Activated naive CD8-positive, alpha-beta T cell treated with anti-CD3 and anti-CD28 coated beads, Interleukin-2, amount 10 ng/mL, durations not matched to agents 7 days and 5 days (primary cell): ENCODE data around the gene SLC25A45. TPM values are rescaled to one million over a fixed set of nuclear protein-coding genes. Genes with fewer than 3 reads are reported as not detected.
A peak's percentile ranks its signal among the peaks of the same experiment; 100 is the strongest.

Source experiments
- ATAC-seq: fragments of 150-1000 bp; cut with Tn5 transposase; one replicate; pipeline ENCODE4 v1.10.0; 2021; ENCODE audit warnings: low read depth, moderate library complexity
- POLR2A ChIA-PET: fragments of 350-600 bp; sonication (Branson Sonifier 250); formaldehyde crosslinking; loops from one replicate; lab custom pipeline; 2021; ENCODE audit warnings: antibody characterized with exemption; lab: Charles Lee
- DNase-seq: peaks from one replicate; pipeline ENCODE4 v3.0.0; 2021
- H3K27ac Mint-ChIP-seq: one replicate; pipeline ENCODE4 v1.8.0; 2022; ENCODE audit warnings: mild to moderate bottlenecking, mixed read lengths
- H3K27me3 Mint-ChIP-seq: one replicate; pipeline ENCODE4 v1.8.0; 2022; ENCODE audit warnings: mild to moderate bottlenecking, moderate library complexity, mixed read lengths
- H3K36me3 Mint-ChIP-seq: one replicate; pipeline ENCODE4 v1.8.0; 2021; ENCODE audit warnings: mild to moderate bottlenecking, mixed read lengths
- H3K4me1 Mint-ChIP-seq: one replicate; pipeline ENCODE4 v1.8.0; 2021; ENCODE audit warnings: mixed read lengths
- H3K4me3 Mint-ChIP-seq: one replicate; pipeline ENCODE4 v1.8.0; 2022; ENCODE audit warnings: mild to moderate bottlenecking, moderate library complexity, mixed read lengths
- H3K9me3 Mint-ChIP-seq: one replicate; pipeline ENCODE4 v1.8.0; 2021; ENCODE audit warnings: mixed read lengths
- total RNA-seq, 2 experiments: library from RNA; stranded (reverse); gene quantifications; one replicate each; pipeline ENCODE4 v1.2.3, GENCODE V29; 2021

SLC25A45 gene
- total RNA-seq, 2 experiments from 2014 or later, result 25.5 to 29.6 TPM

DNA sequence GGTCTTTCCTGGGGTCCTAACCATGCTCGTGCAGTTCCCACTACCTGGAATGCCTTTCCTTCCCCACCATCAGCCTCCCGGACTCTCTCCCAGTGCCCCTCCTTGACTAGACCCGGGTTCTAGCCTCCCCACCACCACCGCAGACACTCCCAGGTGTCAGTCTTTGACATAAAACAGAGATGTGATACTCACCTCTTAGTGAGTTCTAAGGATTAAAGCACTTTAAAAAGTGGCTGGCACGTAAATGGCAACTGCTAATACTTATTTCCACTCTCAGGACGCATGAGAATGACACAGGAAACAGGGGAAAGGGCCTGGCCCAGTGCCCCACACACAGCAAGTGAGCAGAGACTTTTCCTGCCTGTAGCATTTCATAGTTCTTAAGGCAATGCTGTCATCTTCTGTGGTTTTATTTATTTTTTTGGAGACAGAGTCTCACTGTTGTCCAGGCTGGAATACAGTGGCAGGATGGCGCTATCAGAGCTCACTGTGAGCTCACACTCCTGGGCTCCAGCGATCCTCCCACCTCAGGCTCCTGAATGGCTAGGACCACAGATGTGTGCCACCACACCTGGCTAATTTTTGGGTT, 1.9 kb upstream of the SLC25A45 start:
- POLR2A ChIA-PET, result interaction anchor here (0.9 to 11.5 kb wide), 9 partner anchors 9 to 126 kb away, joined by 3 to 129 read pairs (median 5); partner anchors contain the start of genes MALAT1 and NEAT1
- H3K27ac Mint-ChIP-seq, result peak overlapping the region; percentile 96
- DNase-seq (no peak), ATAC-seq (no peak)
- H3K9me3 Mint-ChIP-seq, result no peaks in the 10 kb centered on the region
- H3K27me3 Mint-ChIP-seq, result no peaks in the 10 kb centered on the region
- peak overlapping the region; percentile 70 for H3K4me3 Mint-ChIP-seq
- H3K36me3 Mint-ChIP-seq, result peaks cover 5% of the 10 kb centered on the region
- H3K4me1 Mint-ChIP-seq, result peaks cover 48% of the 10 kb centered on the region

- peaks cover 3% of the 10 kb centered on the region for H3K36me3 Mint-ChIP-seq
These were observed 1.3 kb upstream of the SLC25A45 start for GRCh38 chr11:65383778-65384177.

DNA sequence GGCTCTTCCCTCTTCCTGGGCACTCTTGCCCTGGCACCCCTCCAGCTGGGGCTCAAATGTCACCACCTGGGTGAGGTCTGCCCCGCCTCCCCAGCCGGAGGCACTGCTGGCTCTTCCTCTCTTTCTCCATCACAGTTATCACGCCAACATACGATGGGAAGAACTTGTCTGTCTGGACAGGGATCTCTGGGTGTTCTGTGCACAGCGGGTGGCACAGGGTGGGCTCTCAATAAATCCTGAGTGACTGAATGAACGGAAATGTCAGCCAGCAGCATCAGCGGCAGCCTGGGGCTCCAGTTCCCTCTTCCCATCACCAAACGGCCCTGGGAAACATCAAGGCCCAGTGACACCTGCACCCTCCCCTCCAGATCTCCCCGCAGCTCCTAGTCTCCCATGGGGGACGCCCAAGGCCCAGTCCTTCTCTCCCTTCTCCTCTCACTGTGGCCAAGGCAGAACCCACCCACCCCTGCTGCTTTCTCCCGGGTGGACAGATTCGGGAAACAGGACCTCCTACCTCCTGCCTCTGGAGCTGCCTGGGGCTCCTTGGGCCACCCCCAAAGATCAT, 440 bp upstream of the SLC25A45 start:
- ATAC-seq, result no peak
- peak overlapping the region; percentile 96 for H3K27ac Mint-ChIP-seq
- H3K9me3 Mint-ChIP-seq, result no peaks in the 10 kb centered on the region
- H3K4me3 Mint-ChIP-seq, result peak overlapping the region; percentile 89
- peaks cover 35% of the 10 kb centered on the region for H3K4me1 Mint-ChIP-seq
- no peaks in the 10 kb centered on the region for H3K36me3 Mint-ChIP-seq
- no peak for DNase-seq
- H3K27me3 Mint-ChIP-seq, result no peaks in the 10 kb centered on the region
- POLR2A ChIA-PET, result interaction anchor here (0.7 to 11.5 kb wide), 8 partner anchors 33 to 127 kb away, joined by 3 to 129 read pairs (median 8); partner anchors contain the start of genes MALAT1 and NEAT1

More at GRCh38 chr11:65383778-65384177, 1.3 kb upstream of the SLC25A45 start:
- Mint-ChIP-seq H3K27ac (peak overlapping the region; percentile 96), H3K4me1 (peaks cover 44% of the 10 kb centered on the region), H3K27me3 (no peaks in the 10 kb centered on the region), H3K4me3 (peak overlapping the region; percentile 70), H3K9me3 (no peaks in the 10 kb centered on the region)
- ATAC-seq (no peak), DNase-seq (no peak)
- POLR2A ChIA-PET, result interaction anchor here (0.5 to 11.5 kb wide), 7 partner anchors 32 to 126 kb away, joined by 3 to 129 read pairs (median 8); partner anchors contain the start of genes MALAT1 and NEAT1

DNA sequence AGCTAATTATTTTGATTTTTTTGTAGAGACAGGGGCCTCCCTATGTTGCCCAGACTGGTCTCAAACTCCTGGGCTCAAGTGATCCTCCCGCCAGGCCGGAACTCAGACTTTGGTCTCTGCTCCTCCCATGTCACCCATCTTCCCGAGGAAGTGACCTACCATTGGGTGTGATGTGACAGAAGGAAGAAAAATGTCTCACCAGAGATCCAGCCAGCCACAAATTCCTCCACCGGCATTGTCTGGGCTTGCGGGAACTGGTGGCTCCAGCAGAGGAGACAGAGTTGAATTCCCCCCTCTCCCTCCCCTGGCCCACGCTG, 772 bp downstream of the SLC25A45 start:
- H3K27me3 Mint-ChIP-seq, result no peaks in the 10 kb centered on the region
- ATAC-seq, result peak; percentile 7
- peaks cover 34% of the 10 kb centered on the region for H3K4me1 Mint-ChIP-seq

GRCh38 chr11:65380460-65381119, 1.9 kb downstream of the SLC25A45 start:
- H3K27me3 Mint-ChIP-seq, result no peaks in the 10 kb centered on the region
- ATAC-seq (no peak), DNase-seq (no peak)
- H3K27ac Mint-ChIP-seq, result peak overlapping the region; percentile 96
- POLR2A ChIA-PET, result interaction anchor here (0.7 to 11.5 kb wide), 6 partner anchors 43 to 129 kb away, joined by 3 to 129 read pairs (median 10); partner anchors contain the start of gene NEAT1
- H3K36me3 Mint-ChIP-seq, result no peaks in the 10 kb centered on the region
- H3K4me3 Mint-ChIP-seq, result no peak overlapping the region
- no peaks in the 10 kb centered on the region for H3K9me3 Mint-ChIP-seq
- H3K4me1 Mint-ChIP-seq, result peaks cover 32% of the 10 kb centered on the region

More for the DNA sequence above, 772 bp downstream of the SLC25A45 start:
- no peak for DNase-seq
- peak overlapping the region; percentile 96 for H3K27ac Mint-ChIP-seq
- POLR2A ChIA-PET, result interaction anchor here (0.6 to 11.5 kb wide), 14 partner anchors 36 to 450 kb away, joined by 3 to 129 read pairs (median 4); partner anchors contain the start of gene NEAT1
- no peaks in the 10 kb centered on the region for H3K36me3 Mint-ChIP-seq
- no peaks in the 10 kb centered on the region for H3K9me3 Mint-ChIP-seq
- H3K4me3 Mint-ChIP-seq, result peak overlapping the region; percentile 89

GRCh38 chr11:65379698-65380459, 2.6 kb downstream of the SLC25A45 start:
- Mint-ChIP-seq H3K27me3 (no peaks in the 10 kb centered on the region), H3K4me1 (peaks cover 25% of the 10 kb centered on the region), H3K36me3 (no peaks in the 10 kb centered on the region), H3K4me3 (no peak overlapping the region), H3K9me3 (no peaks in the 10 kb centered on the region), H3K27ac (peak overlapping the region; percentile 43)
- DNase-seq, result no peak
- ATAC-seq, result no peak
- POLR2A ChIA-PET, result interaction anchor here (0.9 to 11.5 kb wide), 3 partner anchors 44 to 128 kb away, joined by 3 to 129 read pairs (median 6); partner anchors contain the start of gene NEAT1

DNA sequence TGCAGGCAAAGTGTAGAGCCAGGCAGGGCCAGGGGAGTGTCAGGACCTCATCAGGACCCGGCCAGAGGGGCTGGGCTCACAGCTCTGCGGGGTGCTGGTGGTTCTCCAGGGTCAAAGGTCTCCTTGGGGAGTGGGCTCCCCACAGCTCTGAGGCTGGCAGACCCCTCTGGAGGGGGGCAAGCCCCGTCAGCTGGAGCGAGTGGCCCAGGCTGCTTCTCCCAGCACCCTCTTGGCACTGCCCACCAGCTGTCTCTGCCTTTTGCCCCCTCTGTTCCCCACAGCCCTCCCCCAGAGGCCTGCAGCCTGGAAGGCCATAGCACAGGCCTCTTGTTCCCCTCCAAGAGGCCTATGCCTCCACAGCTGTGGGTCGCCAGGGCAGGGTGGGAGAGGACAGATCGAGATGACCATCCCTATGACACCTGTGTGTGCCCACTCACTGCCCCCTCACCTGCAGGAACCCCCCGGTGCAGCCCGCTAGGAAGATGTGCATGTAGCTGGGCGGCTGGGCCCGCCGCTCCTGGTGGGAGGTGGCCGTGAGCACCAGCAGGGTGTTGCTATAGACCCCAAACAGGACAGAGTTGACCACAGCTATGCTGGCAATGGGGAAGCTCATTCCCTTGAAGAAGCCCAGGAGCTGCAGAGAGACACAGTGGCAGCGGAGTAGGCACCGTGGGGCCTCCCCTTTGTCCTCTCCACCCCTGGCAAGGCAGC, 3.4 kb downstream of the SLC25A45 start:
- no peak overlapping the region for H3K4me3 Mint-ChIP-seq
- DNase-seq (no peak), ATAC-seq (no peak)
- H3K9me3 Mint-ChIP-seq, result no peaks in the 10 kb centered on the region
- H3K4me1 Mint-ChIP-seq, result peaks cover 17% of the 10 kb centered on the region
- H3K36me3 Mint-ChIP-seq, result no peaks in the 10 kb centered on the region
- POLR2A ChIA-PET, result interaction anchor here (0.9 to 11.5 kb wide), 5 partner anchors 10 to 130 kb away, joined by 3 to 129 read pairs (median 5); partner anchors contain the start of gene NEAT1
- no peaks in the 10 kb centered on the region for H3K27me3 Mint-ChIP-seq
- H3K27ac Mint-ChIP-seq, result no peak overlapping the region

GRCh38 chr11:65378208-65378927, 4.1 kb downstream of the SLC25A45 start:
- POLR2A ChIA-PET, result interaction anchor here (1.0 to 11.5 kb wide), 5 partner anchors 11 to 131 kb away, joined by 3 to 129 read pairs (median 5); partner anchors contain the start of gene NEAT1
- Mint-ChIP-seq H3K9me3 (no peaks in the 10 kb centered on the region), H3K4me3 (no peak overlapping the region), H3K27me3 (no peaks in the 10 kb centered on the region), H3K36me3 (no peaks in the 10 kb centered on the region), H3K27ac (no peak overlapping the region), H3K4me1 (peaks cover 12% of the 10 kb centered on the region)
- ATAC-seq (no peak), DNase-seq (no peak)

GRCh38 chr11:65377777-65378176, 4.7 kb downstream of the SLC25A45 start:
- H3K36me3 Mint-ChIP-seq, result no peaks in the 10 kb centered on the region
- H3K9me3 Mint-ChIP-seq, result no peaks in the 10 kb centered on the region
- H3K27ac Mint-ChIP-seq, result peak overlapping the region; percentile 5
- POLR2A ChIA-PET, result interaction anchor here (1.0 to 11.5 kb wide), 5 partner anchors 12 to 132 kb away, joined by 3 to 129 read pairs (median 5); partner anchors contain the start of gene NEAT1
- no peak overlapping the region for H3K4me3 Mint-ChIP-seq
- H3K4me1 Mint-ChIP-seq, result peaks cover 7% of the 10 kb centered on the region
- DNase-seq, result no peak
- no peak for ATAC-seq
- no peaks in the 10 kb centered on the region for H3K27me3 Mint-ChIP-seq

DNA sequence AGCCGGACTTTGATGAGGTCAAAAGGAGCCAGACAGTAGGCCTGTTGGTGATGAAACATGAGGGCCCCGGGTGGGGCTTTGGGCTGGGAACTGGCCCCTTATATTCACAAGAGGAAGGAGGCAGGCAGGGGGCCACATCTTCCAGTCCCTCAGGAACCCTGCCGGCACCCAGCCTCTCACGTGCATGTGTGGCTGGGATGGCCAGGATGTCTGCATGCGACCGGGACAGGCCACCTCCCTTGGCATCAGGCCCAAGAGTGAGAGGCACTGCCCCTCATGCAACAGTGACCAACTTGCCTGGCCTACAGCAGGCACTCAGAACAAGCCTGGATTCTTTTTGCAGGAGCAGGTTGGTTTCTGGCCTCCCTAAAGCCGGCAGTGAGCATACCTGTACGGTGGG, 5.4 kb downstream of the SLC25A45 start:
- Mint-ChIP-seq H3K4me1 (peaks cover 3% of the 10 kb centered on the region), H3K9me3 (no peaks in the 10 kb centered on the region), H3K27ac (no peak overlapping the region), H3K4me3 (no peak overlapping the region), H3K36me3 (no peaks in the 10 kb centered on the region), H3K27me3 (no peaks in the 10 kb centered on the region)
- DNase-seq, result no peak
- no peak for ATAC-seq
- POLR2A ChIA-PET, result no interaction called here

- Mint-ChIP-seq H3K4me1 (no peaks in the 10 kb centered on the region), H3K36me3 (no peaks in the 10 kb centered on the region), H3K27ac (no peak overlapping the region), H3K27me3 (no peaks in the 10 kb centered on the region), H3K4me3 (no peak overlapping the region), H3K9me3 (no peaks in the 10 kb centered on the region)
- POLR2A ChIA-PET, result interaction anchor here (0.8 to 1.4 kb wide), 2 partner anchors 9 to 122 kb away, joined by 3 to 4 read pairs; partner anchors contain the start of gene MALAT1
- DNase-seq, result no peak
- no peak for ATAC-seq
These were observed 6.2 kb downstream of the SLC25A45 start for GRCh38 chr11:65376138-65376713.
